ENCODE results near the gene FAM131C. TPM values are rescaled to one million over a fixed set of nuclear protein-coding genes. Genes with fewer than 3 reads are reported as not detected.

Gene FAM131C
- total RNA-seq (2021; ENCODE audit: unreplicated experiment) (3.4 TPM), Bru-seq, nascent RNA (percentile 35 among the genes with signal in this experiment), BruChase-seq, experiment 1, labeled RNA remaining after a 2-hour chase (percentile 37 among the genes with signal in this experiment), BruChase-seq, experiment 2, labeled RNA remaining after a 6-hour chase (percentile 31 among the genes with signal in this experiment)
- 6.9 TPM for polyA plus RNA-seq (2012; ENCODE audit: insufficient read length)
- long read RNA-seq, transcript FAM131C-201 (7 exons, 1,695 nt), result major isoform, 10 of 16 reads
- long read RNA-seq, partial matches to known transcripts, result 3 of 16 reads
- long read RNA-seq, other reads (novel, unspliced or antisense), result 2 of 16 reads

- no peak for DNase-seq (ENCODE audit: low read depth, low spot score)
- H3K36me3 ChIP-seq (ENCODE audit: control insufficient read depth, insufficient read depth, low read length), result no peaks in the 10 kb centered on the region
- no peaks in the 10 kb centered on the region for H3K27me3 ChIP-seq (ENCODE audit: control insufficient read depth, insufficient read depth, low read length)
- in situ Hi-C loops (cut with HindIII; ENCODE audit: low pct_unique_long_range_greater_than_20kb, low sequenced_read_pairs) (no loop called here), intact Hi-C loops (cut with micrococcal nuclease; ENCODE audit: unreplicated experiment) (no loop called here)
- H3K4me3 ChIP-seq (ENCODE audit: low read depth in 2 of 2, low read length in 2 of 2), result peak within 1 kb of the TSS; percentile 45 to 52
- ChIA-PET POLR2A (no interaction called here), CTCF (interaction anchor here (1.0 to 1.5 kb wide), 2 partner anchors 9 to 99 kb away, joined by 3 to 5 read pairs; no protein-coding TSS in a partner anchor)
- ATAC-seq, result peak; percentile 79
- no peaks in the 10 kb centered on the region for H3K9me3 ChIP-seq (ENCODE audit: control insufficient read depth, insufficient read depth, low read depth, low read length)
- peak within 1 kb of the TSS; percentile 3; the same call in 1 of the 2 replicates for H3K27ac ChIP-seq (ENCODE audit: low read length)
- TF ChIP-seq POLR2AphosphoS5 (IDR thresholded peaks at IDR 0.05; ENCODE audit: low read depth, low read length), result peak; percentile 44; the same call in 1 of the 2 replicates
- TF ChIP-seq REST (IDR thresholded peaks at IDR 0.05; ENCODE audit: insufficient read depth in 1 of 2, low read depth in 2 of 2, low read length in 1 of 2), result no peak
- TF ChIP-seq SIN3A (IDR thresholded peaks at IDR 0.05; ENCODE audit: borderline replicate concordance, insufficient read depth, low read depth, low read length), result no peak; the same call in 1 of the 2 replicates
- TF ChIP-seq TCF7L2 (IDR thresholded peaks at IDR 0.05; ENCODE audit: low read depth, low read length), result no peak
- peak; percentile 97 for TF ChIP-seq CTCF (IDR thresholded peaks at IDR 0.05)
- H3K4me1 ChIP-seq (ENCODE audit: control insufficient read depth, insufficient read depth, low read length), result peaks cover 28% of the 10 kb centered on the region
- no TSS peak for BruUV-seq (replicated peaks)
These were observed at the start of gene FAM131C for GRCh38 chr1:16073490-16074119. TSS of gene FAM131C (minus strand) at chr1:16073651. CDS start at chr1:16073442, 209 bp downstream.

- ChIA-PET POLR2A (no interaction called here), CTCF (interaction anchor here (0.8 to 2.7 kb wide), 2 partner anchors 40 to 44 kb away, joined by 4 to 11 read pairs; no protein-coding TSS in a partner anchor)
- Histone ChIP-seq H3K4me3 (ENCODE audit: low read depth in 2 of 2, low read length in 2 of 2) (no peak overlapping the region), H3K27ac (ENCODE audit: low read length) (peak overlapping the region; percentile 83), H3K36me3 (ENCODE audit: control insufficient read depth, insufficient read depth, low read length) (peaks cover 16% of the 10 kb centered on the region), H3K4me1 (ENCODE audit: control insufficient read depth, insufficient read depth, low read length) (peaks cover 83% of the 10 kb centered on the region), H3K27me3 (ENCODE audit: control insufficient read depth, insufficient read depth, low read length) (no peaks in the 10 kb centered on the region), H3K9me3 (ENCODE audit: control insufficient read depth, insufficient read depth, low read depth, low read length) (no peaks in the 10 kb centered on the region)
- in situ Hi-C loops (cut with HindIII; ENCODE audit: low pct_unique_long_range_greater_than_20kb, low sequenced_read_pairs), result no loop called here
- ATAC-seq, result peak; percentile 4
- BruUV-seq (replicated peaks), result no TSS peak
- intact Hi-C loops (cut with micrococcal nuclease; ENCODE audit: unreplicated experiment), result loop anchor here (2.0 to 10.0 kb wide), 2 partner anchors 40 to 62 kb away; no protein-coding TSS in a partner anchor
- TF ChIP-seq REST (IDR thresholded peaks at IDR 0.05; ENCODE audit: insufficient read depth in 1 of 2, low read depth in 2 of 2, low read length in 1 of 2) (no peak), CTCF (IDR thresholded peaks at IDR 0.05) (no peak), SIN3A (IDR thresholded peaks at IDR 0.05; ENCODE audit: borderline replicate concordance, insufficient read depth, low read depth, low read length) (no peak), TCF7L2 (IDR thresholded peaks at IDR 0.05; ENCODE audit: low read depth, low read length) (no peak), POLR2AphosphoS5 (IDR thresholded peaks at IDR 0.05; ENCODE audit: low read depth, low read length) (no peak)
- no peak for DNase-seq (ENCODE audit: low read depth, low spot score)
These were observed 49.5 kb upstream of the FAM131C start for GRCh38 chr1:16122916-16123315.

Measured in Panc1 (cell line).